ENCODE data around the gene DDX41.
"Not testable (repeated sequence)": the region's sequence is repeated elsewhere in the genome, so short reads cannot be mapped to it uniquely, and the experiment has no call there.

The DDX41 gene

GRCh38 chr5:177516601-177517568 is at the start of gene DDX41:
DDX41 (minus strand) TSS chr5:177516961; CDS start chr5:177516945, 16 bp downstream.
- DNase-seq (ENCODE audit: low read depth, low spot score) = peak; percentile 97

GRCh38 chr5:177565046-177565445 is 48.3 kb upstream of the DDX41 start:
- DNase-seq (ENCODE audit: low read depth, low spot score) = no peak

- not testable (repeated sequence) for DNase-seq (ENCODE audit: low read depth, low spot score)
Observed at GRCh38 chr5:177559446-177559941, 42.7 kb upstream of the DDX41 start.

- no peak for DNase-seq (ENCODE audit: low read depth, low spot score)
Observed at GRCh38 chr5:177557796-177558195, 41.0 kb upstream of the DDX41 start.

GRCh38 chr5:177557041-177557647 is 40.4 kb upstream of the DDX41 start:
- no peak for DNase-seq (ENCODE audit: low read depth, low spot score)

- no peak for DNase-seq (ENCODE audit: low read depth, low spot score)
Observed at GRCh38 chr5:177555665-177556064, 38.9 kb upstream of the DDX41 start.

GRCh38 chr5:177555228-177555627 is 38.5 kb upstream of the DDX41 start:
- DNase-seq (ENCODE audit: low read depth, low spot score) = no peak

GRCh38 chr5:177554474-177555111 is 37.8 kb upstream of the DDX41 start, which contains the start of gene FAM193B:
FAM193B (minus strand) TSS chr5:177554563; CDS start chr5:177554458, 105 bp downstream.
- peak; percentile 40 for DNase-seq (ENCODE audit: low read depth, low spot score)

GRCh38 chr5:177553671-177554429 is 37.1 kb upstream of the DDX41 start:
- no peak for DNase-seq (ENCODE audit: low read depth, low spot score)

- DNase-seq (ENCODE audit: low read depth, low spot score) = no peak
Observed at GRCh38 chr5:177552839-177553455, 36.2 kb upstream of the DDX41 start.

- DNase-seq (ENCODE audit: low read depth, low spot score) = no peak
Observed at GRCh38 chr5:177550122-177550521, 33.4 kb upstream of the DDX41 start.

- DNase-seq (ENCODE audit: low read depth, low spot score) = no peak
Observed at GRCh38 chr5:177548495-177548894, 31.7 kb upstream of the DDX41 start.

- no peak for DNase-seq (ENCODE audit: low read depth, low spot score)
Observed at GRCh38 chr5:177547736-177548135, 31.0 kb upstream of the DDX41 start.

- peak; percentile 84 for DNase-seq (ENCODE audit: low read depth, low spot score)
Observed at GRCh38 chr5:177546258-177546741, 29.5 kb upstream of the DDX41 start.

- DNase-seq (ENCODE audit: low read depth, low spot score) = peak; percentile 55
Observed at GRCh38 chr5:177545487-177546257, 28.9 kb upstream of the DDX41 start.

- no peak for DNase-seq (ENCODE audit: low read depth, low spot score)
Observed at GRCh38 chr5:177542816-177543465, 26.2 kb upstream of the DDX41 start.

GRCh38 chr5:177540438-177540837 is 23.7 kb upstream of the DDX41 start:
- DNase-seq (ENCODE audit: low read depth, low spot score) = no peak

- DNase-seq (ENCODE audit: low read depth, low spot score) = no peak
Observed at GRCh38 chr5:177539411-177539810, 22.6 kb upstream of the DDX41 start.

- no peak for DNase-seq (ENCODE audit: low read depth, low spot score)
Observed at GRCh38 chr5:177538876-177539275, 22.1 kb upstream of the DDX41 start.
